Islet precursor cell (in vitro differentiated cells): ENCODE results near the gene CFAP20.
"Not testable (repeated sequence)": the region's sequence is repeated elsewhere in the genome, so short reads cannot be mapped to it uniquely, and the experiment has no call there.

Source experiments
- DNase-seq: peaks from one replicate; pipeline ENCODE4 v3.0.0-alpha.2; 2018

The CFAP20 gene

DNA sequence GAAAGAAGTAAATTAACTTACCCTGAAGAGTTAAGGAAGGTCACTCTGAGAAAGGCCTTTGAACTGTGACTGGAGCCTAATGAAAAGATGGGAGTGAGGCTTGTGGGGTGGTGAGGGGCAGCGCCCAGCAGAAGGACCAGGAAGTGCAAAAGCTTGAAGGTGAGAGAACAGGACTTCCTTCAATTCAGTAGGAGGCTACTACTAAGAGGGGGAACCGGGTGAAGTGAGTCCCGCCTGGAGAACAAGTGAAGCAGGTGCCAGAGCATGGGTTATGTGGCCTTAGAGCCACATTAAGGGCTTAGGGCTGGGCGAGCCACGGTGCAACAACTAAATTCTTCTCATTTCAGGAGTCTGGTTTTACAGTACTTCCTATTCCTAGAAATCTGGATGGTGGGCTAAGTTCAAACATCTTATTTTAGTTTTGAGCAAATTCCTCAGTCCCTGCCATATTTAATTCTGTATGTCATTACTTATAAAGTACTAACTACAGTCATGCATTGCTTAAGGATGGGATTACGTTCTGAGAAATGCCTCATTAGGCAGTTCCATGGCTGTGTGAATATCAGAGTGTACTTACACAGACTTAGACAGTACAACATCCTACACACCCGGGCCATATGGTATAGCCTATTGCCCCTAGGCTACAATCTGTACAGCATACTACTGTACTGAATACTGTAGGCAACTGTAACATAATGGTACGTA is 5.1 kb downstream of the CFAP20 start:
- peak; percentile 33 for DNase-seq

DNA sequence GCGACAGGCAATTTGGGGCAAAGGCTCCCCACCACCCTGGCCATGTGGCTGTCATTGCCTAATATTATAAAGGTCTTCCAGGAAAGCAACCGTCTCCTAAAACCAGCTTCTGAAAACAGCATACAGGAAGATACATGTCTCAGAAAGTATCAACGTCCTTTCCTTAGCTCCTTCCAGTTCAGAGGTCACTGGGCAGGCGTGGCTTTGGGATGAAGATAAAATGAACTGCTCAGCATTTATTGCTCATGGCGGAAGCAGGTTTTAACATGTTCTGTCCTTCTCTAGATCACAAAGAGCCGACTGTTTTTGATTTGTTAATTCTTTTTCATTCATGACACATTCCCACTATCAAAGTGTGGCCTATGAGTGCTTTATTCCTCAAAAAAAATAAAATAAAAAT is 8.0 kb downstream of the CFAP20 start:
- peak; percentile 44 for DNase-seq

DNA sequence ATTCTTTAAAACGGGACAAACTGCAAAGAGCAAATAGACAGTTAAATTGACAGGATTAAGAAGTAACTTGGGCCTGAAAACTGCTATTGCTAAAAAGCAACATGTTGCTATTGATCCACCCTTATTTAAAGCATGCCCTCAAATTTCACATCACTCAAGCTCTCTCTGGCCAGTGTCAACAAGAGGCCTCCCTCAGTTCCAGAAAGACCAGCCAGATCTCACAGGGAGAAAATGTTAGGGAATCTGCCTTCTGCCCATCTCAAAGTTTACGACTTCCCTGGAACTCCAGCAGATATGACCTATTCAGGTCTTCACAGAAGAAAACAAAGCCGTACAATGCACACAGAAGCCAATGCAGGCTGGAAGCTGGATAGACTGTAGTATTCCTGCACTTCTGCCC is 8.9 kb downstream of the CFAP20 start:
- peak; percentile 44 for DNase-seq

DNA sequence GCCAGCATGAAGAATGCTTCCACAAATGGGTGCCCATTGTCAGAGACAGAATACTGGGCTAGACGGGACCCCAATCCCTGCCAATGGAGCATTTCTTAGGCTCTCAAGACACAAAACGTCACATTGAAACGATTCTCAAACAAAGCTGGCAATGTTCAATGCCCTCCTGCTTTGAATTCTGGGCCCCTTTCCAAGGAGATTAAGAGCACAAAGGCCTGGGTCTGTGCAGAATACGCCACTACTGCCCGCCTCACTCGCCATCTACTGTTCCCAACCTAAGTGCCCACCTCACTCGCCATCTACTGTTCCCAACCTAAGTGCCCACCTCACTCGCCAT is 9.7 kb downstream of the CFAP20 start:
- peak; percentile 17 for DNase-seq

DNA sequence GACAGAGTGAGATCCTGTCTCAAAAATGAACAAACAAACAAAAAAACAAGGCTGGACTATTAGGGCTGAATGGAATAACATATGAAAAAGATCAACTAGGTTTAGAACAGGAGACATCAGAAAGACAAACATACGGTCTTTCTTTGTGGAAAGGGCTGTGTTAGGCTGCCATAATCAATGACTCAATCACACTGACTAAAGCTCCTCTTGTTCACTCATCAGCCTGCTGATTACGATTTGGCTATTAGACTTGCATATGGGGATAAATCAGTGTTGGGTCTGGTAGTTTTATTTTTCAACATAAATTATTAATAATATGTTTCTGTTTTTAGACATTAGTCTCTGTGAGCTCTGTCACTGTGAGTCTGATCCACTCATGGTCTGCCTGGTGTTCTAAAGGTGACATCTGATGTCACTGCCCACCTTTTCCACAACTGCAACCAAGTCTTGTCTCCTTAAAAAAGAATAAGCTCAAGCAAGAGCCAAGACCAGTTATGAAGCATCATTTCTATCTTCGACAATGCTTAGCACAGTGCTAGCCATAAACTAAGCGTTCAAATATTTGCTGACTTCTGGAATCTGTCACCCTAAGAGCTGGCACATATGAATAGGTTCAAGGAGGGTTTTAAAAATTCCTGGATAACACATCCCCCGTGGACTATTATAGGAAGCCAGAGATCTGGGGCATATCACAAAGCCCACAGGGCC is 10.2 kb downstream of the CFAP20 start:
- DNase-seq, result peak; percentile 1

DNA sequence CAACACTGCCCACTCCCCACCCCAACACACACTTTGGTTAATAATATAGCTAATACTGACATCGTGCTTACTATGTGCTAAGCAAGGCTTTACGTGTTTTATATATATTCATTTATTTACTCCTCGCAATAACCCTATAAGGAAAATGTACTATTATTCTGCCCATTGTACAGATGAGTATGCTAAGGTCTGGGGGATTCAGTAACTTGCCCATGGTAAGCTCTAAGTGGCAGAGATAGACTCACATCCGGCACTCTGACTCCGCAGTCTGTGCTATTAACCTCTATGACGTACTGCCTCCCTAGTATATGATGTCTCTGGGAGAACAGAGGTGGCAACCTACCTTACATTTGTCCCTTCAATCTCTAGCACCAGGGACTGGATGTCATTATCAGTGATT is 12.7 kb downstream of the CFAP20 start:
- DNase-seq, result peak; percentile 3

DNA sequence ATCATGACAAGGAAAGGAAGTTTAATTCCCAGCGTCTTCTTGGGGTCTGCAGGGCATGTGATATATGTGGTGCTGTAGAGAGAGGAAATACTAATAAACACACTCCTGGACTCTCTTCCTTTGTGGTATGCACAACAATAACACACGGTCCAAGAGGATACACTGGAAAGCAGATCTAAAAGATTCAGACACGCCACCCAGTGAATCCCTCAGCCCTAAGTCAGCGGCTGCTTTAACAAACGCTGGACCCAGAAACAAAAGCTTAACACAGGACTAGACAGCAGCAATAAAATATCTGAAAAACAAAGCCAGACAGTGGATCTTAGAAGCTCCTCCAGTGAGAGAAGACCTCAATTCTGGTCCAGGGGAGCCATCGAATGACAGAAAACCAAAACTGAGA is 13.1 kb downstream of the CFAP20 start:
- peak; percentile 15 for DNase-seq

DNA sequence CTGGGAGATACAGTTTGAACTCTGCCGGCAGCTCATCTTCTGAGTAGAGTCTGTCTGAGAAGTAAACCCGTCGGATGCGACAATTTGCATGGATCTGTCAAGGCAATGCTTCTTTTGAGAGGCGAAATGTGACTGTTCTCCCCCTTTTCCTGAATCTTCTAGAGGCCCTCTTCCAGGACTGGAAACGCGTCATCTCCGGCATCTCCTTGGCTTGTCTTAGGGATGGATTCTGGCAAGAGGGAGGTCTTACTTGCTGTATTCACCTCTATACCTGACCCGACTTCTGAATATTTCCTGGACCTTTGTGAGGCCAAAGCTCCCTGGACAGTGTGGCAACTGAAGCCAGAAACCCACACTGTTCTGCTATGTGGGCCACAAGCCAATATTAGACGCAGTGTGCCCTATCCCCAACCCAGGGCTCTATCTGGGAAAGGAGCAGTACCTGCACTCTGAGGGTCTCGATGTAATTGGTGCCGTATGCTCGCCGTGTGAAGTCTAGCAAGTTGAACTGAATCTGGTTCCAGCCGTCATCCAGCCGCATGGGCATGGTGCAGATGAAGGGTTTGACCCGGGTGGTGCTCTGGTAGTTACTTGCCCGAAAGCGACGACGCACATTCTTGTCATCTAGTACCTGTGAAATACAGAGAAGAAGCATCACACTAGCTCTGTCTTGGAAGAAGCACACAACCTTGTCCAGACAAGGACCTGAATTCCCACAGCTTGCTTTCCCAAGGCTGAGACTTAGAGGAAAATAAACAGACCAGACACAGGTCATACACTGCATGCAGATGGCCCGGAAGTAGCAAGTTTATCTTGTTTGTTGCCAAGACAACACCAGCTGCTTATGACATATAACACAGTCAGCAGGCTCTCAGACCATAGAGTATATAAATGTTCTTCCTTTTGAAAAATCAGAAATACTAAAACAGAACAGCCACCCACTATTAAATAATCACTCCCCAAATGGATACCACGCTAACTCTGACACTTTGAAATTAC is 14.1 kb downstream of the CFAP20 start:
- peak; percentile 32 for DNase-seq

DNA sequence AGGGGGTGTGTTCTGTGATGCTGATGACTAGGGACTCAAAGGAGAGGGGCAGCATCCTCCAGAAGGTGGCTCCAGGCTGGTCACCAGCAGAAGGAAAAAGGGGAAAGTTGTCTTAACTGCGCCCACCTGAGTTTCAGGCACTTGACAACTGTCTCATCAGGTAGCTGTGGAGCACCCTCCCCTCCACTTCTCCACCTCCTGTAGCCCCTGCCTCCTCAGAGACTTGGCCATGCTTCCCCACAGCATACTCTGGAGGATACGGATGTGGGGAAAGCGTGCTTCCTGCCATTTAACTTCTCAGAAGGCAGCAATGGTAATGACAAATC is 17.9 kb downstream of the CFAP20 start:
- no peak for DNase-seq

DNA sequence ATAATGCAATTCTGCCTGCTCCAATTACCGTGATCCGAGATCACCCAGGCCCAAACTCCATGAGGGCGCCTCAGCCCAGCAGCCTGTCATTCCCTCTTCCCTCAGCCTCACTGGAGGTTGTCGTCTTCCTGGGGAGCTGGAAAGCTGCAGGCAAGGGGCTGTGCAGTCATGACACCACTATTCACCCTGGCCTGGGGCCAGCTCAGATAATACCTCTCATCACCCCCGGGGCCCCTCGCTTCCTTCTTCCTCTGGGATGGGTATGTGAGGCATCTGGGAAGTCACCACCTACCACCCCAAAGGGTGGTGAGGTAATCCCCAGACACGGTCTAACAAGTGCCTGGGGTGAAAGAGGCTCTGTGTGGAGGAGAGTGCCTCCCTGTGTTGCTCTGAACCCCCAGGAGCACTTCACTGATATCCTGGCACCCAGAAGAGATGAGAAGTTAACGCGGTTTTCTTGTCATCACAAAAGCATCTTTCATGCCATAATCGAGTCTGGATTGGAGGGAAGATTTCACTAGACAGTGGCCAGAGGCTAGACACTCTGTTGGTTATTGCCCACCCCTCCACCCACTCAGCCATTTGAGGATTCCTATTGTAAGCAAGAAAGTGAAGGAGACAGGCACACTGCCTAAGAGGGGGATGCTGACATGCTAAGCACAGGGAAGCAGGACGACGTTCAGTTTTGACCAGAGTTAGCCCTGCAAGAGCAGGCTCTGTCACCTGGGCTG is 18.4 kb downstream of the CFAP20 start:
- peak; percentile 87 for DNase-seq

DNA sequence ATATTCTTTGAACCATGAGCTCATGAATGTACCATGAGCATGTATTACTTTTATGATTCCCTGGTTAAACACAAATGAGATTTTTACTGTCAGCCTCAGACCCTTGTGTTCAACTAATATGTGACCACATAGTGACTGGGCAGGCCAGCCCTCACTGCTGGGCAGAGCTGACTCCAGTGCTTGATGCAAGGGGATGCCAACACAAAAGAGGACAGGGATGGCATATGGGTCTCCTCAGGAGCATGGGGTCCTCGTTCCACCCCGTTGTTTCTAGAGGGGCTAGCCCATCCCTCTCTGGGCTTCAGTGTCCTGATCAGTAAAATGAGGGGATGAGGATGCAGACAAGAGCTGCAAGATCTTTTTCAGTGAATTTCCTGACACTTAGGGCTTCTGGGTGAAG is 19.3 kb downstream of the CFAP20 start:
- DNase-seq, result no peak

DNA sequence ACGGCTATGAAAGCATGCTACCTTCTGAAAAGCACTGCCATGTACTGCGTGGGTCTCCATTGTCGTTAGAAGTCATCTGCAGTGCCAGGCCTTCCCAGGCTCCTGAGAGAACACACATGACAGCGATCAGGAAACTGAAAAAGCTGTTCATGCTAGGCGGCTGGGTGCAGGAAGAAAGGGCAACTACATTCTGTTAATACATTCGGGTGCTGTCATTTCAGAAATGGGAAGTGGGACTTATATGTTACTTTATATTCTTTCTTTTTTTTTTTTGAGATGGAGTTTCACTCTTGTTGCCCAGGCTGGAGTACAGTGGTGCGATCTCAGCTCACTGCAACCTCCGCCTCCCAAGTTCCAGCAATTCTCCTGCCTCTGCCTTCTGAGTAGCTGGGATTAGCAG is 19.9 kb downstream of the CFAP20 start:
- DNase-seq, result no peak

DNA sequence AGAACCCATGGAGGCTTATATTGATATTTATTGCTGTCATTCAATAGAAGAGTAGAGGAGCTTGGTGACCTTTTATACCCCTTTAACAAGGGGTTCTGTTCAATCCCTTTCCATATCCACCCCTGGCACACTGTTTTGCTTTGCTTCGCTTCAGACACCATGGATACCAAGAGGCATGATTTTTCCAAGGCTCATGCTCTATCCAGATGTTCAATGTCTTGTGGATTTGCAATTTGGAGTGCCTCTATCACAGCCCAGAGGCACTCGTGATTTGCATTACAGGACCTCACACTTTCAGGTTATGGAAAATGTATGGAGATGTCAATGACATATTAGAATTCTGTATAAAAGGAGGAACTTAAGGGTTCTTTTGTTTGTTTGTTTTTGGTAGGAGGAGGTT is 21.5 kb downstream of the CFAP20 start:
- no peak for DNase-seq

DNA sequence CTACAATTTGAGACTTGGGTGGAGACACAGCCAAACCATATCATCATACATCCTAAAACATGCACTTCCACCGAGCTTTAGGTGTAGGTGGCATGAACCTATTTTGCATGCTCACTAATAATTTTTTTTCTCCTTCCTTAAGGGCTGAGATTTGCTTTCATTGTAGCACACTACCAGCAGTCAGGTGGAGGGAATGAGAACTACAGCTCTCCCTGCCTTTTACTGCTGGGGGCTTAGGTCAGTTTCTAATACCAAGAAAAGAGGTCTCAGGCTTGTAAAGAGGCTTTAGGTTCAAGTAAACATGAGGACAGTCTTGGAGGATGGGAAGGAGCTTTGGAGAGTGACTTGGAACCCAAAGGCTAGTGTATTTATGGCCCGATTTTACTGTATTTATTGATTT is 22.0 kb downstream of the CFAP20 start:
- no peak for DNase-seq

DNA sequence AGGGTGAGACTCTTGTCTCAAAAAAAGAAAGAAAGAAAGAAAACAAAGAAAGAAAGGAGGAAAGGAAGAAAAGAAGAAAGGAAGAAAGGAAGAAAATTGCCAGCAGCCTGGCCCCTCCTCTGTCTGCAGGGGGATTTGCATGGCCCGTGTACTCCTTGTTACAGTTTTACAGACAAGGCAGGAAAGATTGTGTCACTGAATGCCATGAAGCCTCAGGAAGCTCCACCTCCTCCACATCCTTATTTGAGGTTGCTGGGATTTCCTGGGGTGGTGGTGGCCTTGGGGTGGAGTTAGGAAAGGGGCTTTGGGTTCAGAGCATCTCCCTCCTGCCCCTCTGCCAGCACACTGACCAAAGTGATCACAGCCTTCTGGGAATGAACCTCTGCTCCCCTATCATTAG is 23.6 kb downstream of the CFAP20 start:
- DNase-seq, result no peak

DNA sequence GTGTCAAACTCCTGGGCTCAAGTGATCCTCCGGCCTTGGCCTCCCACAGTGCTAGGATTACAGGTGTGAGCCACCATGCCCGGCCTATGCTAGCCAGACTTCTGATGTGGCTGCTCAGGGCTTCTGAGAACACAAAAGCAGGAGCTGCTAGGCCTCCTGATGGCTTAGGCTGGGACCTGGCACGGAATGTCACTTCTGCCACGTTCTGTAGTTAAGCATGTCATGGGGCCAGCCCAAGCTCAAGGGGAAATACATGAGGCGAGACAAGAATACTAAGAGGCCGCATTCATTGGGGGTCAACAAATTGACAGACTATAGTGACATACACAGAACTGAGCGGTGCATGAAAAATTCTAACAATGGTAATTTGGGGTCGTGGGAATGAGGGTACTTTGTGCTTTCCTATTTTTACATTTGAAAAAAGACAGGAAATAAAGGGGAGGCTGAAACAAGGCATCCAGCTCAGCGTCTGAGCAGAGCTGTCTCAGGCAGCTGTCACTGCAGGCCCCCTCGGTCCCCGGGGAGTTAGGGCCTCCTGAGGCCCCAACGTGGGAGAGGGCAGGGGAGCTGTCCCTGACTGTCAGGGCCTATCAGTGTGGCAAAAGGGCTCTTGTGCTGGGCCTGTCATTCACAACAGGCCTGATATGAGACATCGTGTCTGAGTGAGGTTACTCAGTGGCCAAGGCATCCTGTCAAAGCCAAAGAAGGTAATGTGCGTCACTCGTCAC is 26.4 kb downstream of the CFAP20 start:
- DNase-seq, result no peak

DNA sequence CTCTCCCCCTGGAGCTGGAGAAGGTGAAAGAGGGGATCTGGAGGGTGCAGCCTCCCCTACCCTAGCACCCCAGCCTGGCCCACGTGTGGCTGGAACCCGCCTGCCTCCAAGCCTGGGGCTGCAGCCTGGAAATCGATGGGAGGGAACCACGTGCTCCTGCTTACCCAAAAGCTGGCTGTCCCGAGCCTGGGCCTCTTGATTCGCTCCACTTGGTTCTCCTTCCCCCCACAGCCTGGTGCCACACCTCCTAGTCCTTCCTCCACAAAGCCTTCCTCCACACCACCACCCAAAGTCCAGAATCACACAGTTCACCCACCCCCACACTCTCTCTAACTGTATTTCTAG is 29.3 kb downstream of the CFAP20 start:
- no peak for DNase-seq

DNA sequence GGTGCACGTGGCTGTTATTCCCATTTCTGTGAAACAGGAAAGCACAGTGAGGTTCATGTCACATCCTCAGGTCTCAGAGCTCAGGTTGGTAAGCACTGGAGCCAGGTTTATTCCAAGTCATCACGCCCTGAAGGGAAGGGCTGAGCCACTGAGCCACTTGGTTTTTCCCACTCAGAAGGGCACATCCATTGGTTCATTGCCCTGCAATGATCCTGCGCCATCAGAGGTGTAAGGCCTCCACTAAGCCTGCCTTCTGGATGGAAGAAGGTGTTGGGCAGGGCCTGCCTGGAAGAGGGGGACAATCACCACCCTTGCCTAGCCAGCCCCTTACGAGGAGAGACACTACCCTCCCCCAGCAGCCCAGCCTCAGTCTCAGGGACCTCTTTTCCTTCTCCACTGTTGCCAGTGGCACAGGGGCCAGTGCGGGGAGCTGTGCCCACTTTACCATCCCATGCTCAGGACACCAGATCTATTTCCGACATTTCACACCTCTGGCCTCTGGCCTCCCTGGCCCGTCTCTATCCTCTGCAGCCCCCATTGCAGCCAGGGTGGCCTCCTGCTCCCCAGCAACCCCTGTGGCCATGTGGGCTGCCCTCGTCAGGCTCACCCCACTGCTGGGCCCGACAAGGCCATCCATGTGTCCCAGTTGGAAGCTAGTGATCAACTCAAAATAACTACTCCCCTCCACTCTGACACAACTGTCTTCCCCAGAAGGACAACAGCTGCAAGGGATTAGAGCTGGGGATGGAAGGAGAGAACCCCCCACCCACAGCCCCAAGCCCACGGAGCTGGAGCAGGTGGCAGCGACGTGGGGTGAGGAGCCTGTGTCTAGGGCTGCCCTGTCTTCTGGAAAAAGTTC is 29.9 kb downstream of the CFAP20 start:
- DNase-seq, result no peak

DNA sequence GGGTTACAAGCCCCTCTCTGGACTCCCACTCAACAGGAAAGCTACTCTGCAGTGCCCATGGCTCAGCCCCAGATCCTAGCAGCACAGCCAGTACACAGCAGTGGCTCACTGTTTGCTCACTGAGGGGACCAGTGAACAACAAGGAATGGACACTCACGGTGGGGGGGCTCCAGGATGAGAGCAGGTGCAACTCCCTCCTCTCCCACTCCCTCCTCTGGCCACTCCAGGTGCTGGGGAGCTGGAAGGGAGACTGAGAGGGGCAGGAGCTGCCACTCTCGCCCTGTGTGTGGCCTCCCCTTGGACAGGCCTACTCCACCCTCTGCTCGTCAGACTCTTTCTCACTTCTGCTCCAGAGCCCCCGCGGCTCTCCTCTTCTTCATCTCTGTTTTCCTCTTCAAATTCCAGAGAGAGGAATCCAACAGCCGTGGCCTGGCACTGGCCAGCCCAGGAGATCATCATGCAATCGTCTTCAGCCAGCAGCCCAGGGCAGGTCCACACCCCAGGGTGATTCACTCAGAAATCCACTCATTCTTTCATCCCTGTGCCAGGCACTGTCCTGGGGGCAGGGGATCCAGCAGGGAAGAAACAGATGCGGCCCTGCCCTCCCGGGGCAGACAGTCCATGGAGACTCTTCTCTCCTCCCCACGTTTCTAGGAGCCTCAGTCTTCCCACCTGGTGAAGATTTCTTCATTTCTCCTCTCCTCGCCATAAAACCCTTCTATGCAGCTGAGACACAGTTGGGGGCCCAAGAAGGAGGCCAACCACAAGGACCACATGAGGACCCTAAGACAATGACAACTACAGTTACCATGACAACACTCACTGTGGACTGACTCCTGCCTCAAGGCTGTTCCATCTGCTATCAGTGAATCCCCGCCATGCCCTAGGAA is 30.7 kb downstream of the CFAP20 start:
- DNase-seq, result no peak

DNA sequence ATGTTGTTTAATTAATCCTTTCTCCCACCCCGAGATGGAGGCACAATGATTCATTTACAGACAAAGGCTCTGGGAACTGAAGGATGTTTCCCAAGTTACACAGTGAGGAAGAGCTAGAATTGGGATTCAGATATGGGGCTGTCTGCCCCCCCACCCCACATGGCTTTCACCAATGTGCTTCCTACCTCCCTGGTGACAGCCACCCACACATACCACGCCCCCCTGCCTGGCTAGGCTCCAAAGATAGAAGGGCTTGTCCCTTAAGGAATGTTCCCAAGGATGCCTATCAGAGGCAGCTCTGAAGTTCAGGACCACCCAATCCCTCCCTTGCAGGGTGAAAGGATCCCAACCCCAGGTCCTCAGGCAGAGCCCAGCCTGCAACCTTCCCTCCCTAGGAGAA is 32.9 kb downstream of the CFAP20 start:
- no peak for DNase-seq

DNA sequence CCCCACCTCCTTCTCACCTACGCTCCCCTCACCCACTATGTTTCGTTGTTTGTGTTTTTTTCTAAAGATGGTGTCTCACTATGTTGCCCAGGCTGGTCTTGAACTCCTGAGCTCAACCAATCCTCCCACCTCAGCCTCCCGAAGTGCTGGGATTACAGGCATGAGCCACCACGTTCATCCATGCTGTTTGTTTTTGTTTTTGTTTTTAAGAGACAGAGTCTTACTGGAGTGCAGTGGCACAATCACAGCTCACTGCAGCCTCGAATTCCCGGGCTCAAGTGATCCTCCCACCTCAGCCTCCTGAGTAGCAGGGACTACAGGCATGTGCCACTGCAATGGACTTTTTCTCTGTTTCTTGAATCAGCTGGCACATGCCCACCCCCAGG is 33.6 kb downstream of the CFAP20 start:
- not testable (repeated sequence) for DNase-seq
